ENCODE results near the gene NR5A1.

NR5A1 gene

GRCh38 chr9:124514125-124514524 lies 6.9 kb upstream of the NR5A1 start:
- DNase-seq (ENCODE audit: low read depth in 2 of 2): no peak

DNA sequence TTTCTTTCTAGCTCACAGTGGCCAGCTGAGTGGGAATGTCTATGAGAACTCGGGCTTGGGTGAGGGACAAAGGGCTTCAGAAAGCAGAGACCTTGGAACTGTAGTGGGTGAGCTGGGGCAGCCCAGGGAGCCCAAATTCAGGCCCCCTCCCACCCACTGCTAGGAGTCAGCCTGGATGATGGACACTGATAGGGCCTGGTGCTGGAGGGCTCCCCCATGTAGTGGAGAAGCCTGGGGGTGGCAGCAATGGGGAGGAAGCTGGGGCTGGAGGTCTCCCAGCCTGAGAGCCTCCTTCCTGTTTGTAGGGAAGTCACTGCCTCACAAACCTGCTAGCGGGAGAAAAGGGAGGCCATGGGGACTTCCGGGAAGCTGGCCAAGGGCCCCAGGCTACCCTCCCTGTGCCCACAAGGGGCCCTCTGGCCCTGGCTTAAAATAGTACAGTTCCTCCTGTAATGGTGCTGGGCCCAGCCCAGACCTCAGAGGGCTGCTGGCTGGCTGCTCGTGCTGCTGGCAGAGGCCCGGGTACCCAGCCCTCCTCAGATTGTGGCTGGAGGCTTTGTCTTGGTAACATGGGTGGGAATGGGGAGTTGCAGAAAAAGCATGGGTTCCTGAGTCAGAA lies 6.3 kb upstream of the NR5A1 start:
- no peak for DNase-seq (ENCODE audit: low read depth in 2 of 2)

DNA sequence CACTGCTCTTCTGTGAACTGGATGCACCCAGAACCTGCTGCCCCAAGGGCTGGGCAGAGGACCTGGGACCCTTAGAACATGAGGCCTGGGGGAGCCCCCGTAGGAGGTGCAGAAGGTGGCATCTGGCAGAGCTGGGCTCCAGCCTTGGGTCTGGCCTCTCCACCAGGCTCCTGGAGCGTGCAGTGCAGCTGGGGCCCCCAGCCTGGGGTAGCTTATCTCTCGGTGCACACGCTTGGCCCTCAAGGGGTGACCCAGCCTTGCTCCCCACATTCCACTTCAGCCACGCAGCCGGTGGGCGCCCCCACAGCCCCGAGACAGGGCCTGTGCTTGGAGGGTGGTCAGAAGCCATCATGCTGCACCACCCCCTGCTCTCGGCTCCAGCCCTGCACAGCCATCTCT lies 5.6 kb upstream of the NR5A1 start:
- no peak for DNase-seq (ENCODE audit: low read depth in 2 of 2)

- no peak for DNase-seq (ENCODE audit: low read depth in 2 of 2)
Observed at GRCh38 chr9:124511891-124512805, 4.9 kb upstream of the NR5A1 start.

GRCh38 chr9:124511426-124511840 lies 4.2 kb upstream of the NR5A1 start:
- no peak for DNase-seq (ENCODE audit: low read depth in 2 of 2)

GRCh38 chr9:124510650-124511425 lies 3.6 kb upstream of the NR5A1 start:
- no peak for DNase-seq (ENCODE audit: low read depth in 2 of 2)

- no peak for DNase-seq (ENCODE audit: low read depth in 2 of 2)
Observed at GRCh38 chr9:124507880-124508423, 753 bp upstream of the NR5A1 start.

GRCh38 chr9:124506433-124506832 lies 766 bp downstream of the NR5A1 start:
- DNase-seq (ENCODE audit: low read depth in 2 of 2): no peak

GRCh38 chr9:124505901-124506346 lies 1.3 kb downstream of the NR5A1 start:
- DNase-seq (ENCODE audit: low read depth in 2 of 2): no peak

GRCh38 chr9:124505006-124505900 lies 1.9 kb downstream of the NR5A1 start:
- DNase-seq (ENCODE audit: low read depth in 2 of 2): no peak

GRCh38 chr9:124504530-124505005 lies 2.6 kb downstream of the NR5A1 start:
- no peak for DNase-seq (ENCODE audit: low read depth in 2 of 2)

- DNase-seq (ENCODE audit: low read depth in 2 of 2): no peak
Observed at GRCh38 chr9:124503713-124504529, 3.3 kb downstream of the NR5A1 start.

DNA sequence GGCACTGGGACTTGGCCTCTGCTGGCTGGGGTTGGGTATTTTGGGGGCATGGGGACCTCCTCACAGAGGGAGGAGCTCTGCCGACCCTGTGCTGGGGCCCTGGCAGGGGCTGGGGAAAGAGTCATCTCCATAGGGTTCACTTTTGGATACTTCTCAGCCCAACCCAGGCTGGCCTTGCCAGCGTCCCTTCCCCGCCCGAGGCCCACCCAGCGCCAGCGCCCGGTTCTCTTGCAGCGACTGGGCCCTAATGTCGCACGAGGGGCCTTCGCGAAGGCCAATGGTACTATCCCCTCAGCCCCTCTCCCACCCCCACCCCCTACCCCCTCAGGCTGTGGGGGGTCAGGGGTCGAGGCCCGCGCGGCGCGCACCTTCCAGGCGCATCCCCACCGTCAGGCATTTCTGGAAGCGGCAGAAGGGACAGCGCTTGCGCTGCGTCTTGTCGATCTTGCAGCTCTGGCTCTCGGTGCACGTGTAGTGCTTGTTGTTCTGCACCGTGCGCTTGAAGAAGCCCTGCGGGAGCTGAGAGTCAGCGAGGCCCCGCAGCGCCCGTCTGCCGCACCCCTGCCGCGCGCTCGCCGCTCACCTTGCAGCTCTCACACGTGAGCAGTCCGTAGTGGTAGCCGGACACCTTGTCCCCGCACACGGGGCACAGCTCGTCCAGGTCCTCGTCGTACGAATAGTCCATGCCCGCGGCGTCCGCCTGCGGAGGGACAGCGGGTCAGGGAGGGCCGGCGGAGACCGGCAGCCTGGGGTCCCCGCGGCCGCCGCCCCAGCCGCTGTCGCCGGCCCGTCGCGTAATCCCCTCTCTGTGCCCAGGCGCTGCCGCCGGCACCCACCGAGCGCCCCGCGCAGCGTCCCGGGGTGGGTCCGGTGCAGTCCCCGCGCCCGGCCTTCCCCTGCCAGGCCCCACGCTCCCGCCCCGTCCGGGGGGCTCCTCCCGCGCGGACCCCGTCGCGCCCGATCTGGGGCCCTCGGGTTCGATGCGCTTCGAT lies 4.2 kb downstream of the NR5A1 start:
- no peak for DNase-seq (ENCODE audit: low read depth in 2 of 2)

DNA sequence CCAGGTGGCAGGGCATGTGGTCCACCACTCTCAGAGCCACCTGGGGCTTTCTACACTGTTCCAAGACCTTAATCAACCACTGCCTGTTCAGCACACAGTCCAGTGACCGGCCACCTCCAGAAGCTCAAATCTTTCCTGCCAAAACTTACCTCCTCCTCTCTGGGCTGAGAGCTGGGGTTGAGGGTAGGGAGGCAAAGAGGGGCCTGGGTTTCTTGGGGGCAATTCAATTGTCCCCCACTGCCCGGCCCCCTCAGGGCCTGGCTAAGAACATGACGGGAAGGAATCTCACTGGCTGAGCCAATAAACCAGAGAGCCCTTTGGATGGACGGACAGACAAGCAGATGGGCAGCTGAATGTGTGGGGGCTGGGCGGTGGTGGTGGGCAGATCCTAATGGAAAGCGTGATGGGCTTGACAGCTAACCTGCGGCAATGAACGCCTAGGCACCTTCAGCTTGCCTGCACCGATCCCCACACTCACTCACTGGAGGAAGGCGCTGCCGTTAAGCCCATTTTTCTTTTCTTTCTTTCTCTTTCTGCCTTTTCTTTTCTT lies 5.4 kb downstream of the NR5A1 start:
- no peak for DNase-seq (ENCODE audit: low read depth in 2 of 2)

DNA sequence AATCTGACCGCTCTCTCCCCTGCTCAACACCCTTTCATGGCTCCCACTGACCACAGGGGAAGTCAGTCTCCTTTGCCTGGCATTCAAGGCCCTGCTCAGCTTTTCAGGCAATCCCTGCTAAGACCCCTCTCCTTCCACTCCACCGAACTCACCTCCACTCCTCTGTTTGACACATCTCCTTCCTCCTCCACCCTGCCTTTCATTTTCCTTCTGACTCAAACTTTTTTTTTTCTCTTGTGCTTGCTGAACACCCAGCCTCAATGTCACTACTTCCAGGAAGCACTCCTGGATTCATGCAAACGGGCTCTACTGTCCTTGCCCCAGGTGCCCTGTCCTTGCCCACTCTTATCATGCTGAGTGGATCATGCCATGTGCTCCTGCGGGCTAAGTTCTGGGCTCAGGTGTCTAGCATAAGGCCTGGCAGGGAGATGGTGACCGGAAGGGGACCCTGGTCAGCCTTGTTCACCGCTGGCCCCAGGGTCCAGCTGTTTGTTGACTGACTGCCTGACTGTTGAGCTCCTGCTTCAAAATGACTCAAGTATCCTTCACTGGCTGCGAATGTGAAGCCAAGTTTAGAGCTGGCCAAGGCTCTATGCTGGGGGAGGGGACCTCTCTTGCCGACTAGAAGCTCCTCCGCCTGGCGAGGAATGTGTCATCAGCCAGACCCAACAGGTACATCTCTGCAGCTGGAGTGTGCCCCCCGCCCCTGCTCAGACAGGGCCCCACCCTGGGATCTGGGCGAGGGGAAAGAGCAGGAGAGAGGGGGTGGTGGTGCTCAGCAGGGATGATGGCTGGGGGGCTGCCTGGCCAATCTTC lies 6.2 kb downstream of the NR5A1 start:
- no peak for DNase-seq (ENCODE audit: low read depth in 2 of 2)

DNA sequence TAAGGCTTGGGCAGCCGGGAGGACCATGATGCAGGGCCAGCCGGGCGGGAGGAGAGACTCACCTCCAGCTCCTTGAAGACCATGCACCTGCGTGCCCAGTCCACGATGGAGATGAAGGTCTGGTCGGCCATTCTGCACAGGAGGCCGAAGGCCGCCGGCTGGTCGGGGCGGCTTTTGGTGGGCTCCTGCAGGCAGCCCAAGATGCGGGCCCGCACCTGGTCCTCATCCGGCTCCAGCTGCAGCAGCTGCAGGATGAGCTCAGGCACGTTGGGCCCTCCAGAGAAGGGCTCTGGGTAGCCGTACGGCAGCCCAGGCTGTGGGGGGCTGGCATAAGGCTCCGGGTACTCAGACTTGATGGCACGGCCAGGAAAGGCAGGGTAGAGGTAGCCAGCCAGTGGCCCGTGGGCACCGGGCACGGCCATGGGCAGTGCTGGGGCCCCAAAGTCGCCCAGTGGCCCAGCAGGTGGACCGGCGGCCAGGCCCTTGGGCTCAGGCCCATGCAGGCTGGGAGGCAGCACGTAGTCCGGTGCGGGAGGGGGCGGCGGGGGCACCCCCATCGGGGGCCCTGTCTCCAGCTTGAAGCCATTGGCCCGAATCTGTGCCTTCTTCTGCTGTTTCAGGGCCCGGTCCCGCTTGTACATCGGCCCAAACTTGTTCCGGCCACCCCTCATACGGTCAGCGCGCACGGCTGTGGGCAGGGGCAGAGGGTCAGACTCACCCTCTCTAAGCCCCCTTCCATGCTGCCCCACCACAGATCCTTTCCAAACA lies 7.0 kb downstream of the NR5A1 start:
- DNase-seq (ENCODE audit: low read depth in 2 of 2): no peak

DNA sequence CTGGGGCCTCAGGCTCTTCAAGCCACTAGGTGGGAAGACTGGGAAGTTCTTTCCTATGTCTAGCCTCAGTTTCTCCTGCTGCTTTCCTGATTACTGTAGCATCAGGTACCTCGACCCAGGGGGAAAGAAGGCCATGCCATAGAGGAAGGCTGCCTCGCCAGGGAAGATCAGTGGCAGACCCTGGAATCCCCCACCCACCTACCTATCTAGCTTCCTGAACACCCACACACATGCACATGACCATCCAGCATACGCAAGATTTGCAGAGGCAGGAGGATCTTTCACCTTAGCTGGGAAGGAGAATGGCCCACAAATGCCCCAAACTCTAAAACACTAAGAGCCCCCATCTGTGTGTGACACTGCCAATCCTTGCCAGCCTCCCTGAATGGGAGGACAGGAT lies 8.0 kb downstream of the NR5A1 start:
- DNase-seq (ENCODE audit: low read depth in 2 of 2): no peak

All from stimulated activated CD8-positive, alpha-beta memory T cell treated with anti-CD3 and anti-CD28 coated beads, Interleukin-2, amount 100 ng/mL, for 1 hour (primary cell).